ENCODE measurements around the gene SLX4IP.

The SLX4IP gene

GRCh38 chr20:10498200-10498599 lies 63.1 kb downstream of the SLX4IP start:
- no peak for DNase-seq

- peak; percentile 70 for DNase-seq
These were observed 66.3 kb downstream of the SLX4IP start for GRCh38 chr20:10501402-10501801.

- no peak for DNase-seq
These were observed 67.0 kb downstream of the SLX4IP start for GRCh38 chr20:10502098-10502526.

- no peak for DNase-seq
These were observed 69.5 kb downstream of the SLX4IP start for GRCh38 chr20:10504608-10504993.

- DNase-seq = no peak
These were observed 70.1 kb downstream of the SLX4IP start for GRCh38 chr20:10504994-10505730.

GRCh38 chr20:10505827-10506226 lies 70.7 kb downstream of the SLX4IP start:
- no peak for DNase-seq

- DNase-seq = no peak
These were observed 71.9 kb downstream of the SLX4IP start for GRCh38 chr20:10507052-10507451.

- no peak for DNase-seq
These were observed 73.0 kb downstream of the SLX4IP start for GRCh38 chr20:10508060-10508459.

GRCh38 chr20:10508468-10509251 lies 73.6 kb downstream of the SLX4IP start:
- no peak for DNase-seq

- no peak for DNase-seq
These were observed 74.3 kb downstream of the SLX4IP start for GRCh38 chr20:10509376-10509775.

GRCh38 chr20:10510216-10510615 lies 75.1 kb downstream of the SLX4IP start:
- DNase-seq = no peak

GRCh38 chr20:10511170-10511508 lies 76.0 kb downstream of the SLX4IP start:
- DNase-seq = no peak

- peak; percentile 70 for DNase-seq
These were observed 76.6 kb downstream of the SLX4IP start for GRCh38 chr20:10511509-10512251.

GRCh38 chr20:10513061-10513460 lies 78.0 kb downstream of the SLX4IP start:
- no peak for DNase-seq

- DNase-seq = no peak
These were observed 78.9 kb downstream of the SLX4IP start for GRCh38 chr20:10513931-10514575.

- DNase-seq = no peak
These were observed 81.4 kb downstream of the SLX4IP start for GRCh38 chr20:10516529-10516928.

GRCh38 chr20:10519361-10520046 lies 84.4 kb downstream of the SLX4IP start:
- DNase-seq = no peak

- DNase-seq = peak; percentile 36
These were observed 85.4 kb downstream of the SLX4IP start for GRCh38 chr20:10520528-10520927.

GRCh38 chr20:10521068-10521831 lies 86.1 kb downstream of the SLX4IP start:
- DNase-seq = no peak

- no peak for DNase-seq
These were observed 86.7 kb downstream of the SLX4IP start for GRCh38 chr20:10521836-10522235.

GRCh38 chr20:10522328-10522727 lies 87.2 kb downstream of the SLX4IP start:
- no peak for DNase-seq

- DNase-seq = peak; percentile 9
These were observed 88.3 kb downstream of the SLX4IP start for GRCh38 chr20:10523443-10523842.
